ENCODE results near the gene TIMP3.

The TIMP3 gene

DNA sequence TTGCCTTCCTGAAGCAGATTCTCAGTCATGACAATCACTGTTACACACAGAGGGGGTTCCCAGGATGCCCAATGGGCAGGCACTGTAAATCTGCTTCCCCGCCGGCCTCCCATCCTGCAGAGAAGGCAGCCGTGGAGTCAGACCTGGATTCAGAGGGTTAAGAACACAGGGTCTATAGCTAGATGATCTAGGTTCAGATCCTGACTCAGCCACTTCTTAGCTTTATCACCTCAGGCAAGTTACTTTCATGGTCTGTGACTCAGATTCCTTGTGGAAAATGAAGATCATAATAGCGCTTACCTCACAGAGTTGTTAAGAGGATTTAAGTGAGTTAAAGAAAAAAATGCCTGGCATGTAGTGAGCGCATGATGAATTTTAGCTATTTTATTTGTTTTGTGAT, 95.9 kb downstream of the TIMP3 start:
- no peak for DNase-seq

GRCh38 chr22:32900886-32901635, 99.6 kb downstream of the TIMP3 start:
- no peak for DNase-seq

- no peak for DNase-seq
Measured at GRCh38 chr22:32901925-32902324, 100.4 kb downstream of the TIMP3 start.

GRCh38 chr22:32903507-32903906, 102.0 kb downstream of the TIMP3 start:
- no peak for DNase-seq

DNA sequence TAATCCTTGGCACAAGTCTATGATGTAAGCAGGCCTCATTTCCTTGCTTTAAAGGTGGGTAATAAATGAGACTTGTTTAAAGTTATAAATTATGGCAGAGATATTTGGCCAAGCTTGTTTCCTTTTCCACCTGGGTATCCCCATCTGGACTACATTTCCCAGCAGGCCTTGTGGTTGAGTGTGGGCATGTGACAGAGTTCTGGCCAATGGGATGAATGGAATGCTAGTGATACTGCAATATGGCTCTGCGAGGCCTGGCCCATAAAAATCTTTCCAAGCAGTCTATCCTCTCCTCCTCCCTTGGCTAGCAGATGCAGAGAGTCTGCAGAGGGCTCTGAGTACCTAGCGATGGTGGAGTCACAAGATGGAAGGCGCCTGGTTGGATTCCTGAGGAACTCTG, 102.5 kb downstream of the TIMP3 start:
- DNase-seq: peak; percentile 25

GRCh38 chr22:32905400-32905799, 103.9 kb downstream of the TIMP3 start:
- DNase-seq: no peak

- DNase-seq: no peak
Measured at GRCh38 chr22:32909581-32910428, 108.3 kb downstream of the TIMP3 start.

GRCh38 chr22:32910429-32910772, 108.9 kb downstream of the TIMP3 start:
- DNase-seq: no peak

GRCh38 chr22:32911503-32911902, 110.0 kb downstream of the TIMP3 start:
- DNase-seq: no peak

Measured in NCI-H1105 treated with DMSO at 0.1 percent for 48 hours (cell line).